ENCODE data around the gene NUDT1. TPM values are rescaled to one million over a fixed set of nuclear protein-coding genes. Genes with fewer than 3 reads are reported as not detected.
"Not testable (repeated sequence)": the region's sequence is repeated elsewhere in the genome, so short reads cannot be mapped to it uniquely, and the experiment has no call there.

The NUDT1 gene
- polyA plus RNA-seq, 3 donors from 2014 or later, result 63.0 to 74.3 (median 67.4) TPM

GRCh38 chr7:2260820-2261219 is 18.8 kb downstream of the NUDT1 start:
- peaks cover 0 to 2% (median 0%) of the 10 kb centered on the region in 6 donors for H3K9me3 Mint-ChIP-seq
- H3K36me3 Mint-ChIP-seq, result peaks cover 9 to 27% (median 10%) of the 10 kb centered on the region in 3 donors
- no peak overlapping the region for H3K4me3 Mint-ChIP-seq
- peaks cover 2 to 6% (median 4%) of the 10 kb centered on the region in 3 donors for H3K27me3 Mint-ChIP-seq (ENCODE audit: low read depth in 3 of 3)
- H3K4me1 Mint-ChIP-seq, result peaks cover 12 to 13% of the 10 kb centered on the region in 2 donors
- no peak overlapping the region for H3K27ac Mint-ChIP-seq
- DNase-seq, result no peak

GRCh38 chr7:2261611-2262010 is 19.6 kb downstream of the NUDT1 start:
- H3K27ac Mint-ChIP-seq, result peak overlapping the region in 1 of 6 donors; percentile 27
- H3K4me1 Mint-ChIP-seq, result peaks cover 12 to 13% of the 10 kb centered on the region in 2 donors
- peak overlapping the region in 1 of 5 donors; percentile 26 for H3K4me3 Mint-ChIP-seq
- H3K27me3 Mint-ChIP-seq (ENCODE audit: low read depth in 3 of 3), result peaks cover 2 to 6% (median 4%) of the 10 kb centered on the region in 3 donors
- H3K36me3 Mint-ChIP-seq, result peaks cover 7 to 27% (median 9%) of the 10 kb centered on the region in 3 donors
- peaks cover 0 to 2% (median 0%) of the 10 kb centered on the region in 6 donors for H3K9me3 Mint-ChIP-seq
- DNase-seq, result no peak

- H3K4me1 Mint-ChIP-seq, result peaks cover 12 to 13% of the 10 kb centered on the region in 2 donors
- no peak overlapping the region for H3K4me3 Mint-ChIP-seq
- no peak overlapping the region for H3K27ac Mint-ChIP-seq
- H3K27me3 Mint-ChIP-seq (ENCODE audit: low read depth in 3 of 3), result peaks cover 0 to 6% (median 4%) of the 10 kb centered on the region in 3 donors
- no peak for DNase-seq
- H3K36me3 Mint-ChIP-seq, result peaks cover 7 to 27% (median 9%) of the 10 kb centered on the region in 3 donors
- H3K9me3 Mint-ChIP-seq, result peaks cover 0 to 2% (median 0%) of the 10 kb centered on the region in 6 donors
Observed at GRCh38 chr7:2263176-2263575, 21.1 kb downstream of the NUDT1 start.

GRCh38 chr7:2264158-2264557 is 22.1 kb downstream of the NUDT1 start:
- Mint-ChIP-seq H3K4me1 (peaks cover 8% of the 10 kb centered on the region in 2 donors), H3K9me3 (peaks cover 0 to 2% (median 0%) of the 10 kb centered on the region in 6 donors), H3K27me3 (ENCODE audit: low read depth in 3 of 3) (peaks cover 0 to 3% (median 2%) of the 10 kb centered on the region in 3 donors), H3K4me3 (no peak overlapping the region), H3K36me3 (peaks cover 7 to 27% (median 9%) of the 10 kb centered on the region in 3 donors), H3K27ac (no peak overlapping the region)
- no peak for DNase-seq

GRCh38 chr7:2266911-2267310 is 24.9 kb downstream of the NUDT1 start:
- Mint-ChIP-seq H3K4me3 (no peak overlapping the region), H3K36me3 (peaks cover 6 to 21% (median 15%) of the 10 kb centered on the region in 3 donors), H3K27me3 (ENCODE audit: low read depth in 3 of 3) (peaks cover 0 to under 1% (median 0%) of the 10 kb centered on the region in 3 donors), H3K9me3 (peaks cover 0 to 2% (median 0%) of the 10 kb centered on the region in 6 donors), H3K4me1 (no peaks in the 10 kb centered on the region), H3K27ac (no peak overlapping the region)
- no peak for DNase-seq

- DNase-seq; H3K9me3 Mint-ChIP-seq; H3K27me3 Mint-ChIP-seq (ENCODE audit: low read depth in 3 of 3); H3K4me1 Mint-ChIP-seq; H3K4me3 Mint-ChIP-seq; H3K27ac Mint-ChIP-seq: not testable (repeated sequence)
- H3K36me3 Mint-ChIP-seq, result peaks cover 2 to 10% (median 9%) of the 10 kb centered on the region in 3 donors
Observed at GRCh38 chr7:2269089-2269990, 27.3 kb downstream of the NUDT1 start.

GRCh38 chr7:2269991-2270460 is 28.0 kb downstream of the NUDT1 start:
- H3K27ac Mint-ChIP-seq, result no peak overlapping the region
- H3K9me3 Mint-ChIP-seq, result no peaks in the 10 kb centered on the region

GRCh38 chr7:2270495-2270894 is 28.5 kb downstream of the NUDT1 start:
- no peak overlapping the region for H3K4me3 Mint-ChIP-seq
- DNase-seq, result no peak
- H3K9me3 Mint-ChIP-seq, result no peaks in the 10 kb centered on the region
- no peaks in the 10 kb centered on the region for H3K4me1 Mint-ChIP-seq
- H3K27ac Mint-ChIP-seq, result no peak overlapping the region
- H3K27me3 Mint-ChIP-seq (ENCODE audit: low read depth in 3 of 3), result no peaks in the 10 kb centered on the region
- H3K36me3 Mint-ChIP-seq, result peaks cover 0 to 8% (median 4%) of the 10 kb centered on the region in 3 donors

More at GRCh38 chr7:2269991-2270460, 28.0 kb downstream of the NUDT1 start:
- H3K36me3 Mint-ChIP-seq, result peaks cover 0 to 8% (median 7%) of the 10 kb centered on the region in 3 donors
- H3K4me1 Mint-ChIP-seq, result no peaks in the 10 kb centered on the region
- no peak overlapping the region for H3K4me3 Mint-ChIP-seq
- no peaks in the 10 kb centered on the region for H3K27me3 Mint-ChIP-seq (ENCODE audit: low read depth in 3 of 3)
- no peak for DNase-seq

GRCh38 chr7:2271273-2272026 is 29.4 kb downstream of the NUDT1 start:
- Mint-ChIP-seq H3K9me3 (no peaks in the 10 kb centered on the region), H3K4me1 (no peaks in the 10 kb centered on the region), H3K27me3 (ENCODE audit: low read depth in 3 of 3) (peaks cover 0 to 1% (median 0%) of the 10 kb centered on the region in 3 donors), H3K4me3 (no peak overlapping the region), H3K27ac (no peak overlapping the region), H3K36me3 (peaks cover 0 to 8% (median 3%) of the 10 kb centered on the region in 3 donors)
- no peak for DNase-seq

GRCh38 chr7:2272031-2272430 is 30.0 kb downstream of the NUDT1 start:
- DNase-seq, result no peak
- Mint-ChIP-seq H3K27ac (no peak overlapping the region), H3K9me3 (no peaks in the 10 kb centered on the region), H3K4me3 (no peak overlapping the region), H3K4me1 (no peaks in the 10 kb centered on the region), H3K27me3 (ENCODE audit: low read depth in 3 of 3) (peaks cover 0 to 1% (median 0%) of the 10 kb centered on the region in 3 donors), H3K36me3 (peaks cover 2 to 8% (median 3%) of the 10 kb centered on the region in 3 donors)

- no peak for DNase-seq
- Mint-ChIP-seq H3K4me1 (no peaks in the 10 kb centered on the region), H3K27ac (no peak overlapping the region), H3K27me3 (ENCODE audit: low read depth in 3 of 3) (peaks cover 0 to 1% (median 0%) of the 10 kb centered on the region in 3 donors), H3K36me3 (peaks cover 3 to 8% (median 5%) of the 10 kb centered on the region in 3 donors), H3K9me3 (no peaks in the 10 kb centered on the region), H3K4me3 (no peak overlapping the region)
Observed at GRCh38 chr7:2273866-2274265, 31.8 kb downstream of the NUDT1 start.

- Mint-ChIP-seq H3K9me3 (no peaks in the 10 kb centered on the region), H3K4me1 (peaks cover 0 to under 1% of the 10 kb centered on the region in 2 donors), H3K36me3 (peaks cover under 1 to 5% (median 5%) of the 10 kb centered on the region in 3 donors), H3K27ac (no peak overlapping the region), H3K27me3 (ENCODE audit: low read depth in 3 of 3) (peaks cover 0 to 1% (median 0%) of the 10 kb centered on the region in 3 donors), H3K4me3 (no peak overlapping the region)
- DNase-seq, result no peak
Observed at GRCh38 chr7:2274666-2275065, 32.6 kb downstream of the NUDT1 start.

GRCh38 chr7:2275101-2275500 is 33.1 kb downstream of the NUDT1 start:
- Mint-ChIP-seq H3K36me3 (peaks cover 3 to 5% (median 4%) of the 10 kb centered on the region in 3 donors), H3K4me1 (peaks cover 3 to 5% of the 10 kb centered on the region in 2 donors), H3K4me3 (no peak overlapping the region), H3K27ac (no peak overlapping the region), H3K9me3 (no peaks in the 10 kb centered on the region), H3K27me3 (ENCODE audit: low read depth in 3 of 3) (peaks cover 0 to 1% (median 0%) of the 10 kb centered on the region in 3 donors)
- no peak for DNase-seq
